Activated naive CD4-positive, alpha-beta T cell treated with anti-CD3 and anti-CD28 coated beads, Interleukin-2, amount 50 U/mL, for 16 hours (primary cell): ENCODE results near the gene AGPAT1.
A peak's percentile ranks its signal among the peaks of the same experiment; 100 is the strongest.
"Not testable (repeated sequence)": the region's sequence is repeated elsewhere in the genome, so short reads cannot be mapped to it uniquely, and the experiment has no call there.

ENCODE experiments used
- DNase-seq: peaks from one replicate; pipeline ENCODE4 v3.0.0-alpha.2; 2020

AGPAT1 gene

GRCh38 chr6:32146687-32147086, 29.2 kb downstream of the AGPAT1 start:
- DNase-seq: no peak

DNA sequence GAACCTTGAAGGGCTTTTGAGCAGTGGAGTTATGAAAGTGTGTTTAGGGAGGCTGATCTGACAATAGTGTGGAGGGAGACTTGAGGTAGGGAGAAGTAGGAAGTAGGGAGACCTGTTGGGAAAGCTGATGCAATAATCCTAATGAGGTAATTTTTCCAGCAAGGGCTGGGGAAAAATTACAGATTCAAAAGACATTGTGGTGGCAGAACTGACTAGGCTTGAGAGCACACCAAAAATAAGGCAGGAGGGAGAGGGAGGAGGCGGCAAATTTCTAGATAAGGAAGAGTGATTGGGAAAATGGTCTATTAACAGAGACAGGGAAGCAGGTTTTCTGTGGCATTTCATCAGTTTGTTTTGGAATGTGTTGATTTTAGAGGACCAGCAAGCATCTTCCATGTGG, 29.6 kb downstream of the AGPAT1 start:
- DNase-seq: no peak

DNA sequence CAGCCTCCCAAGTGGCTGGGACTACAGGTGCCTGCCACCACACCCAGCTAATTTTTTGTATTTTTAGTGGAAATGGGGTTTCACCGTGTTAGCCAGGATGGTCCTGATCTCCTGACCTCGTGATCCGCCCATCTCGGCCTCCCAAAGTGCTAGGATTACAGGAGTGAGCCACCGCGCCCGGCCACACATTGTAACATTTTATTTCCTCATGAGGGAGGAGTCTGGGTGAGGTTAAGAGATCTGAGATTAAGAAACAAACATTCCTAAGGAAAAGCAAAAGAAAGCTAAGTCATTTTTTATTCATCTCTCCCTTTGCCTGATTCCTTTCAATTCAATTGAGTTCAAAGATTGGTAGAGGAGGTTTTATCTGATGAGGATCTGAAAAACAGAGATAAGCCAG, 31.6 kb downstream of the AGPAT1 start:
- not testable (repeated sequence) for DNase-seq

DNA sequence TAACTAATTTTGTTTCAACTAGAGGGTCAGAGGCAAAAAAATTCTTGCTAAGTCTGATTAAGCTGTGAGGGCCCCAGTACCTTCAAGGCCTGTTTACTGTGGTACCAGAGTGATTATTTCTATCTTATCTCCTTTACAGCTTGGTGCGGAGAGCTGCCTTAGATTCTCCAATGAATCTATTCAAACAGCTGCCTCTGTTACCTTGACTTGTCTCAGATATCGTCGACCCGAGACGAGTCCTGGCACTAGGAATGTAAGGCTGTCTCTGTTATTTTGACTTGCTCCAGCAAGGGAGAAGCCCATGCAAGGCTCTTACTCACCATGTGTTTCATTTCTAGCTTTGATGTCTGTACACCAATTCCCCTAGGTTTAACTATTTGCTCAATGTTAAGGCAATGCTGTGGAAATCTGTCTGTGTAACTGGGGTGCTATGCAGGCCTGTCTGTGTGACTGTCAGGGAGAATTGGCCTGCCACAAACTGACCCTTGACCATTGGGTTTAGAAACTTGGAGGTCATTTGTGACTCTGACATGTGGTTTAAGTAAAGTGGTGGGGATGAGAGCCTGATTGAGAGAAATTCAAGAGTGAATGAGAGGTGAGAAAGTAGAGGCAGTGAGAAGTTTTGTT, 35.4 kb downstream of the AGPAT1 start:
- no peak for DNase-seq

GRCh38 chr6:32139590-32139989, 36.3 kb downstream of the AGPAT1 start:
- no peak for DNase-seq

- DNase-seq: no peak
These were observed 38.4 kb downstream of the AGPAT1 start for GRCh38 chr6:32137454-32137853.

DNA sequence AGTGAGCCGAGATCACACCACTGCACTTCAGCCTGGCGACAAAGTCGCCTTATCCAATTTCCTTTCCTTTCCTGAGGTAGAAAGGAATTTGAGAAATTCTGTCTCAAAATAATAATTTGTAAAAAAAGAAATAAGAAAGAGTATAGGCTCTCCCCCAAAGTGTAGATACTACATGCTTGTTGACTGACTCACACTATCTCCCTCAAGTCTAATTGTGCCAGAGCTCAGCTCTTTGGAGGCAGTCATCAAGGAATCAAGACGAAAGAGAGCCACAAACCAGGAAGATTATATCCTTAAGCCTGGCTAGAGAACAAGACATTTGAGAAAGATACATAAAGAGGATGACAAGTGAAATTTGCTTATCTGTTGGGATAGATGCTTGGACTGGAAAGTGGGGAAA, 42.1 kb downstream of the AGPAT1 start:
- DNase-seq: no peak

GRCh38 chr6:32132110-32132509, 43.8 kb downstream of the AGPAT1 start:
- DNase-seq: no peak

DNA sequence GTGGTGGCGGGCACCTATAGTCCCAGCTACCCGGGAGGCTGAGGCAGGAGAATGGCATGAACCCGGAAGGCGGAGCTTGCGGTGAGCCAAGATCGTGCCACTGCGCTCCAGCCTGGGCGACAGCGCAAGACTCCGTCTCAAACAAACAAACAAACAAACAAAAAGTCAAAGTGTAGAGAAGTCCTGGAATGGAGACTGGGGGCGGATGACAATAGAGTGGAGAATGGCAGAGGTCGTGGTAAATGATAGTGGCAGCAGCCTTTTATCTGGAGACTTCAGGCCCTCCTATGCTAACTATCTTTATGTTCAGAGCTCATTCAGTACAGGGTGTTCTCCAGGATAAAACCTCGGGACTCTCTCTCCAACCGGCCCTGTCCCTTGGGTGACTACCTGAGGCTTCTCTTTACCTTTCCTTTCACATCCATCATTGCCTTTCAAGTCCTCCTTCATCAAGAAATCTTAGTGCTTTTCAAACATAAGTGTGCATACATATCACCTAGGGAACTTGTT, 44.4 kb downstream of the AGPAT1 start:
- no peak for DNase-seq

DNA sequence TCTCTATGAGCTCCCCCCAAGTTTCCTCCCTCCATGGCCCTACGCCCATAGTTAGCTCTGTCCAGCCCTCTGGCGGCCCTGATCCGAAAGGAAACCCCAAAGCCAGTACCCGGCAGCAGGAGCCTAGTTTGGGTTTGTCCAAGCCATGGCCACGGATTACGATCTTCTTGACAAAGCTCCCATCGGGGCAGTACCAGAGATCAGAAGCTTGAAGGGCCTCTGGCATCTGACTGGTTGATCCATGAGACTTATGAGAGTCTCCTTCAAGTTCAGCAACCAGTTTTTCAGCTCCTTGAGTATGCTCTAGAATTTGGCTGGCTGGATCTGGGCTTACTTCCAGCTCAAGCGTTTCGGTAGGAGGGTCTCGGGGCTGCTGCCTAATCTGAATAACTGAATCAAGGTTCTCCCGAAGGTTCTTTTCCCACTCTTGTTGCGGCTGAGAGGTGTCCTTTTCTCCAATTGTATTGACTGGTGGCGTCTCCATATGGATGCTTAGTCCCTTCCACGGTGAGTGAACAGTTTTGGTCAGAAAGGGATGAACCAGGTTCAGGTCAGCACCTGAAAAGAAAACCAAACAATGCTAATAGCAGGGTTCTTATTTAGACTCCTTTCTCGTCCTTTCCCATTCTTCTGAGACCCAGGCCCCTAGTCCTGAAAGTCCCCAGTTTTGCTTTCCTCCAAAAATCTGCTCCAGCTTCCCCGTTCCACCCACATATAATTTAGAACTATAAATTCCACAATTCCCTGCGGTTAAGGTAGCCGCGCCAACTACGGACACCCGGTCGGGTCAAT, 46.4 kb downstream of the AGPAT1 start:
- no peak for DNase-seq

DNA sequence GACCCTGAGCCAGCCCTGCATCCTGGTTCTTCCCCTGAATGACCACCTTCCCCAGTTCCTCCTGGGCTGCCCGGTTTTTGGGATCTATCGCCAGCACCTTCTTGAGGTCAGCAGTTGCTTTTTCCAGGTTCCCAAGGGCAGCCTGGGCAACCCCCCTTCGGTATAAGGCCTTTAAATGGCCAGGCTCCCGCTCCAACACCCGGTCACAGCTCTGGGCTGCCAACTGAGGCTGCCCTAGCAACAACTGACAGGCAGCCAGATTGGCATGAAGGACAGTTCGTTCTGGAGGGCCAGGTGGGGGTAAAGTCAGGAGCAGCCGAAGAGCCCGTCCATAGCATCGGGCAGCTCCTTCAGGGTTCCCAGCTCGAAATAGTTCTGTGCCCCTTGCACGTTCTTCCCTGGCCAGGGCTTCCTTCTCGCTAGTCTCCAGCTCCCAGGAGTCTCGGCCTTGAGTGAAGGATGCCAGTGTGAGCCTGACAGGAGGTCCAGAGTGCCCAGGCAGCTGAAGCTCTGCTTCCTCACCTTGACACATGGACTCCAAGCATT, 47.1 kb downstream of the AGPAT1 start:
- DNase-seq: no peak

DNA sequence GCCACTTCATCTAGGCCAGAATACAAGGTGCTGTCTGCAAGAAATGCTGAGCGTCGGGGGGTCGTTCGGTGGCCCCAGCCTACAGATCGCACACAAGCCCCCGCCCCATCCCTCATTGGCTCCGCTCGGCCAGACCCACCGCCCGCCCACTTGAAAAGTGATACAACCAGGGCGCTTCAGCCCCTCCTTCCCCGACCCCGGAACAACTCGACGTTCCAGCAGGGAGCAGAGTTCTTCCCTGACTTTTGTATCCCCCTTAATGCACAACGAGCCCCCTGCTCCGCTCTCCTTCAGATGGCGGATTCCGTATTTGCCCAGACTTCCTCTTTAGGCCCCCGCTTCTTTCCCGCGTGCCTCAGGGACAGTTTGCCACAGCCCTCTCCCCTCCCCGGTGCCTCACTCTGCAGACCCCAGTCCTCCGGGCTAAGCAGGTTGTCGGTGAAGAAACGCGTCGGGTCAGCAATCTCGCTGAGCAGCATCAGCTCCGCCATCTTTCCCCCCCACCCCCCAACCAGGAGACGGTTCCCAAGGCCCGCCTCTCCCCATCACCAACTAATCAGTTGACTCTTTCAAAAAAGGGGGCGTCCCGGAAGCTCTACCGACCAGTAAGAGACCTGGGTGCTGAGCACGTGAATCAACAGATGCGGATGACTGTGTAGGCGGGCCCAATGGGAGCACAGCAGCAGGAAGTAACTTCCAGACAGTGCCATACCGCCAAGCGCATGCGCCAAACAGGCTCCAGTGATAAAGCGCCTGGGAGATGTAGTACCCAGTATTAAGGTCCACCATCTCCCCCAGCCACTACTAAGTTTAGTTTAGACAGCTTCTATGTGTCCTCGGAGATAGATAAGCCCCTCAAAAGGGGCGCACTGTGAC, 47.9 kb downstream of the AGPAT1 start, which contains the start of gene ATF6B:
Gene ATF6B, minus strand, starts transcription at position 530 of the 876 bp plus-strand sequence. Its CDS starts 39 bp downstream, at position 491.
- peak; percentile 98 for DNase-seq

GRCh38 chr6:32127409-32127716, 48.5 kb downstream of the AGPAT1 start:
- no peak for DNase-seq

DNA sequence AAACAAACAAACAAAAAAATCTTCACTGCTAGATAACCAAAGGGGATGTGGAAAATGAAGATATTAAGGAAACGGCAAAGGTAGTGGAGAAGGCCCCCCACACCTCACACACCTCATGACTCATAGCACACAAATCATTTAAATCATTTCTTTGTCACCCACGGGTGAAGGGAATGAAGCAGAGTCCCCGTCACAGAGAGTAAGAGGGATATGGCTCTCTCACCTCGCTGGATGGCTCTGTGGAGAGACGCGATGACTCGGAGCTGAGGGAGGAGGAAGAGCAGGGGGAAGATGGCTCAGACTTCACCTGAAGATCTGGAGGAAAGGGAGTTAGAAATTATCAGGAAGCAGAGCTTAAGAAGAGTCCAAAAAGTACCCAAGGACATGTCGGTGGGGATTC, 49.0 kb downstream of the AGPAT1 start:
- DNase-seq: no peak

- DNase-seq: no peak
These were observed 52.2 kb downstream of the AGPAT1 start for GRCh38 chr6:32123681-32124080.

DNA sequence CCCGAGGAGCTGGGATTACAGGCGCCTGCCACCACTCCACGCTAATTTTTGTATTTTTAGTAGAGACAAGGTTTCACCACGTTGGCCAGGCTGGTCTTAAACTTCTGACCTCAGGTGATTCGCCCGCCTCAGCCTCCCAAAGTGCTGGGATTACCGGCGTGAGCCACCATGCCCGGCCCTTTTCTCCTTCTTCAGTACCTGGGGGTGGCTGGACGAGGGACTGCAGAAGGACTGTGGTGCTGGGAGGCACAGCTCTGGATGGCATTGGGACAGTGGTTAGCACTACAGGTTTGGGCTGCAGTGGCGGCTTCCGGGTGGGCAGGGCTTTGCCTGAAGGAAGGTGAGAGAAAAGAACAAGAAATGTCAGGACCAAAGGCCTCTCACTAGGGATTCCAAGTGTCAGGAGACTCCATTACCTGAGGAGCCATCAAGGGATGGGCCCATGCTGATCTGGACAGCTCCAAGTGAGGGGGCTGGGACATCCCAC, 55.3 kb downstream of the AGPAT1 start:
- DNase-seq: no peak

DNA sequence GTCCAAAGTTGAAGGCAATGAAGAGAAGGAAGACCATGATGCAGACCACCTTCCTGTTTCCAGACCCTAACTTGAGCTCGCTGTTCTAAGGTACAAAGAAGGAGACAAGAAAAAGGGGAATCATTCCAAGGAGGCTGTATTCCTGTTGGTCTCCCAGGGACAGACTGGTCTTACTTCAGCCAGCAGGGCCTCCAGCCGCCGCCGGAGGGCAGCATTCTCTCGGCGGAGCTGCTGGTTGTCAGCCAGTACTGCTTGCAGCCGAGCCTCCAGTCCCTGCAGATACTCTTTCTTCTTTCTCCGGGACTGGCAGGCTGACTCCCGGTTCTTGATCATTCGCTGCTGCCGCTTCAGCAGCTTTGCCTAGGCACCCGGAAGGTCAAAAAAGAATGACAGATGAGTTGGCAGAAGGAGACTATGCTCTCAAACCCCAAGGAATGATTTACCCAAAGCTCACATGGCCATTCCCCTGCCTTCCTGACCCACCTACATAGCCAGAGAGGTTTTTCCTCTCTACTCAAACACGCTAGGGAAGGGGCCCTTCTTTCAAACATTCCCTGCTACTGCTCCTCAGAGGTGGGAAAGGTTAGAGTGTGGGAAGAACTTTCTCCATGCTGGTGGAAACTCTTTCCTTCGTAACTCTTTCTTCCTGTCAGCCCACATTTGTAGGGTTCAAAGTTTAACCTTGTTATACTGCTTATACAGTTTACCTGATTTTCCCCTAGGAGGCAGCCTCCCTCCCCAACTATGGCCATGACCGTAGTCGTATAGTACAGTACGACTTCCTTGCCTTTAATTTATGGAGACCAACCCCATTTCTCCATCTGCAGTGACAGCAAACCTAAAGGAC, 56.9 kb downstream of the AGPAT1 start:
- DNase-seq: peak; percentile 69
